ENCODE results near the gene HNRNPUL1.

The HNRNPUL1 gene

GRCh38 chr19:41355035-41355434, 90.9 kb downstream of the HNRNPUL1 start:
- no peak for DNase-seq

GRCh38 chr19:41355802-41356201, 91.6 kb downstream of the HNRNPUL1 start:
- no peak for DNase-seq

GRCh38 chr19:41356984-41357739, 93.0 kb downstream of the HNRNPUL1 start:
- no peak for DNase-seq

All from kidney glomerular epithelial cell (primary cell).